Epithelial cell of esophagus (primary cell): Measurements from ENCODE around the gene MEGF6.

ENCODE experiments used
- DNase-seq: peaks from one replicate; pipeline ENCODE4 v3.0.0; 2010; ENCODE audit warnings: low read depth
- H3K4me3 ChIP-seq: 2 replicates; pipeline ENCODE4 v1.5.1; 2011; ENCODE audit warnings: mild to moderate bottlenecking, low read length, control low read depth
- CTCF ChIP-seq: IDR thresholded peaks from 2 replicates; pipeline ENCODE4 v1.5.1; 2011; ENCODE audit warnings: low read depth, mild to moderate bottlenecking, low read length, control low read depth, inconsistent platforms; ENCODE audit not compliant: insufficient read depth; ENCODE audit errors: missing control alignments

MEGF6 gene

GRCh38 chr1:3498986-3499385, 112.3 kb downstream of the MEGF6 start:
- no peak for DNase-seq
- TF ChIP-seq CTCF = no peak
- H3K4me3 ChIP-seq = no peak overlapping the region

DNA sequence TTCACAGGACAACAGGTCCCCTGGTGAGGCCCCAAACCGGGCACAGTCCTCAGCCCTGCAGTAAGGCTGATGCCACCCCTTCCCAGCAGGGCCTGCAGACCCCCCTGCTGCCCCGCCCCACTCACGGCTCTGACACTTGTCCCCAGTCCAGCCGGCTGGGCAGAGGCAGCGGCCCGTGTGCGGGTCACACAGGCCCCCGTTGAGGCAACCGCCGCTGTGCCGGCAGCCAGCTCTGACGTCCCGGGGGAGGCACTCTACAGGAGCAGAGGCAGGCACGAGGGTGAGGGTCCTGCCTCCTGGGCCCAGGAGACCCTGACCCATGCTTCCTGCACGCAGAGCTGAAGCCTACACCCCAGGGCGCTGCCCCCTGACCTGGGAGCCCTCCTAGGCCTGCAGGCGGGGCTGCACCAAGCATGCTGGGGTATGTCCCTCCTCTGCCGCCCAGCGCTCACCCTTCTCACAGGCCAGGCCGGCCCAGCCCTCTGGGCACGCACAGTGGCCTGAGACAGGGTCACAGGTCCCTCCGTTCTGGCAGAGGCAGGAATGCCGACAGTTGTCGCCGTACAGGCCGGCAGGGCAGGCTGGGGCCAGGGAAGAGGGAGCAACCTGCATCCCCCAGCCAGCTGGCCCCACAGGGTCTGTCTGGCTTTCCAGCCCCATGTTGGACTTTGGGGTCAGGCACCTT, 112.9 kb downstream of the MEGF6 start:
- no peak for DNase-seq
- H3K4me3 ChIP-seq = no peak overlapping the region
- TF ChIP-seq CTCF = no peak

GRCh38 chr1:3497521-3497920, 113.8 kb downstream of the MEGF6 start:
- no peak overlapping the region for H3K4me3 ChIP-seq
- TF ChIP-seq CTCF = no peak
- no peak for DNase-seq

DNA sequence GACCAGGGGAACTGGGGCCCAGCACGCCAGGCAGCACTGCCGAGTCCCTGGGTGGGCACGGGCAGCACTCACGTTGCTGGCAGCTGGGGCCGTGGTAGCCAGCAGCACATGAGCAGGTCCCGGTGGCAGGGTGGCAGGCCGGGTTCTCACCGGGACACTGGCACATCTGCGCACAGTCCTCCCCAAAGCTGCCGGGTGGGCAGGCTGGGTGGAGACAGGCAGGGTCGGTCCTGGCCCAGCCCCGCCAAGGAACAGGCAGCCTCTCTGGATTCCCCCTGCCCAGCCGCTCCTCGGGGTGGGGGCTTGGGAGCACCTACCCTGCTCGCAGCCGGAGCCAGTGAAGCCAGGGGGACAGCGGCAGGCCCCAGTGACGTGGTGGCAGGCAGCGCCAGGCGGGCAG, 114.4 kb downstream of the MEGF6 start:
- no peak overlapping the region for H3K4me3 ChIP-seq
- DNase-seq = no peak
- no peak for TF ChIP-seq CTCF

GRCh38 chr1:3495776-3496745, 115.2 kb downstream of the MEGF6 start:
- TF ChIP-seq CTCF = no peak
- no peak for DNase-seq
- no peak overlapping the region for H3K4me3 ChIP-seq

DNA sequence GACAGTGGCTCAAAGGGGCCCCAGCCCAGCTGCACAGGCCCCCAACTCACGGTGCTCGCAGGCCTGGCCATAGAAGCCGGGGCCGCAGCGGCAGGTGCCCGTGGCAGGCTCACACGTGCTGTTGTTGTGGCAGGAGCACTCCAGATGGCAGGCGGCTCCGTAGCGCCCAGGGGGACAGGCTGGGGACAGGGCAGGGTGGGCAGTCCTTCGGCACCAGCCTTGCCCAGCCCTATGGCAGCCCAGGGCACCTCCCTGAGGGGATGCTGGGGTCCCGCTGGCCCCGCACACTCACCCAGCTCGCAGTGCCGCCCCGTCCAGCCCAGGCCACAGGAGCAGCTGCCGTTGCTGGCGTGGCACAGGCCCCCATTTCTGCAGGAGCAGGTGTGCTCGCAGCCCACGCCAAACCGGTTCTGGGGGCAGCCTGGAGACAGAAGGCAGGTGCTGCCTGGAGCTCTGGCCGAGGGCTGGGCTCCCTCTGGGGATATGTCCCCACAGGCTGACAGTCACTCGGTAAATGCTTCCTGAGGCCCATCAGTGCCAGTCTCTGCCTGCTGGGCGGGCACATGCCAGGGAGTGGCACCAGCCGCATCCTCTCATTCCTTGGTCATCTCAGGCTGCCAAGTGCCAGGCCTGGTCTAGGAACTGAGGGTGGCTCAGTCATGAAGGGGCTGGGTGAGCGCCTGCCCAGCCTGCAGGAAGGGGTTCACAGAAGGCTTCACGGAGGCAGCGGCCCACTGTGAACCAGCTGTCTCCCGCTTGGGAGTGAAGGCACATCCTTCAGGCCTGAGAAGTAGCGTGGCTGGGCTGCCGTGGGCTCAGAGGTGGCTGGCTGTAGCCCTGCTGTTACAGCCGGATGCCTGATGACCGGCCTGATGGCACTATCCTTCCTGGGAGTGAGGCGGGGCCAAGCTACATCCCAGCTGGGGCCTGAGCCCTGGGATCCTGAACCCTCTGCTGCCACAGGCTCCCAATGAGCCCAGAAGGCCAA, 116.7 kb downstream of the MEGF6 start:
- DNase-seq = no peak
- H3K4me3 ChIP-seq = no peak overlapping the region
- no peak for TF ChIP-seq CTCF
